ENCODE measurements around the gene ARFGAP1.

ARFGAP1 gene

DNA sequence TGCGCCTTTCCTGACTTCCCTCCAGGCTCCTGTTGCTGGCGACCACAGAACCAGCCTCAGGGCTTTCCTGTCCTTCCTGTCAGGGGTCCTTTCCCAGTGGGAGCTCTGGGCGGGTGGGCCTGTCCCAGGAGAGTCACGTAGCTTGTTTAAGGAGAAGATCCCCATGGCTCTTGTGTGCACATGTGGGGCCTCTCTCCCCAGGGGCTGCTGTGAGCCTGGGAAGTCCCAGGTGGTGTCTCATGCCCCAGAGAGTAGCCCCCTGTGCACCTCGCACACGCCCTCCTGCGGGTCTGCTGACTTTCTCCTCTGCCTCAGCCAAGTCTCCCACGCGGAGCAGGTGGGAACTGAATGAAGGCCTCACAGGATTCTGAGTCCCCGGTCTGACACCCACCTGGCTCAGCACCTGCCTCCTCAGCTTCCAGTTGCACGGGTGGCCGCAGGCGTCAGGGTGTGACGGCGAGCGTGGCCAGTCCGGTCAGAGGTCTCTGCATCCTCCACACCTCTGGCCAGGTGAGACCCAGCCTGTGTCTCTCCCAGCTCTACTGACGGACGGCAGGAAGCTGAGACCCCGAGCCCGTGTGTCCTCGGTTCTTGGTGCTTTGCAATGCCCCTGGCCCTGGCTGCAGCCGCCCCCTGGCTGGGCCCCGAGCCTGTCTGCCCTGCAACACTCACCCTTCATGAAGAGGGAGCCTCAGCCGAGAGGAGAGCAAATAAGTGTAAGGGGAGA, 12.7 kb upstream of the ARFGAP1 start:
- DNase-seq (ENCODE audit: low read depth in 1 of 2, low spot score in 1 of 2): no peak

DNA sequence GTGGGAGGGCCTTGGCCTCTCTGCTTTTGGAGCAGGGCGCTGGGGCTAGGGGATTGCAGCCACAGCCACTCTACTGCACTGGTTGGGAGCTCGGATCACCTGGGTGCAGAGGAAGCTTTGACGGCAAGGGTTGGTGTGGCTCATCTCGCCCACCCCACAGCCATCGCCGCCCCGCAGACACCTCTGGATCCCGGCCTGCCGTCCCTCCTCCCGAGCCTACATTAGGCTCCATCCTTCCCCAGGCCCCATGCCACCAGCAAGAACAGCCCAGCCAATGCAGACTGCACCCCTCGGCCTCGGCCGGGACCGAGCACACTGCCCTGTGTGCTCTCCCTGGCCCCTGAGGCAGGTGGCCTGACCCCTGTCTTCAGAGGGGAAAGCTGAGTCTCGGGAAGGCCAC, 12.1 kb upstream of the ARFGAP1 start:
- DNase-seq (ENCODE audit: low read depth in 1 of 2, low spot score in 1 of 2): no peak

DNA sequence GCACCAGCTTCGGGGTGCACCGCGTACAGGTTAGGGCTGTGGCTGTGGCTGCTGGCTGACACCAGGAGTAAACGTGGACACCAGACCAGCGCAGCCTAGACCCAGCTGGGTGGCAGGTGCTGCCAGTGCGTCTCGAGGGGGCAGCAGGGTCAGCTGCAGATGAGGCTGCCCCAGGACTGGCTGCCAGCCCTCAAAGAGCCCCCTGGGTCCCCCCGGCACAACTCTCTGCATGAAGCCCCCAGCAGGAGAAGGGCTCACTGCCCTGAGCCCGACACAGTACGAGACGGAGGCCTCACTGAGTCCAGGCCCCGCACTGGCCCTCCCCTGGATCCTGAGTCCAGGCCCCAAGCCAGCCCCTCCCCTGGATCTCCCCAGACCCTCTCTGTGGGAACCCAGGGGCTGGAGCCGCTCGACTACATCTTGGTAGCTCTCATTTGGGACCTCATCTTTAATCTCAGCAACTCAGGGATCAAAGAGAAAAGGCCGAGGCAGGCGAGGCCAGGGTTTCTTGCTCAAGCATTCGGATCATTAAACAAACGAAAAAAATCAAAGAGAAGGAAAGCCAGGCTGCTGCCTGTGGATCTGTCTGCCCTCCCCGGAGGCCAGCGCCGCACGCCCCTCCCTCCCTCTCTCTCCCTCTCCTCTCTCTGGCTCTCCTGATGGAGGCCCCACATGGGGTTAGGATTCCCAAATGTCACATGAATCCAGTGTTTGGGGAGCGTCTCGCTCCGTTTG, 11.4 kb upstream of the ARFGAP1 start:
- DNase-seq (ENCODE audit: low read depth in 1 of 2, low spot score in 1 of 2): no peak

DNA sequence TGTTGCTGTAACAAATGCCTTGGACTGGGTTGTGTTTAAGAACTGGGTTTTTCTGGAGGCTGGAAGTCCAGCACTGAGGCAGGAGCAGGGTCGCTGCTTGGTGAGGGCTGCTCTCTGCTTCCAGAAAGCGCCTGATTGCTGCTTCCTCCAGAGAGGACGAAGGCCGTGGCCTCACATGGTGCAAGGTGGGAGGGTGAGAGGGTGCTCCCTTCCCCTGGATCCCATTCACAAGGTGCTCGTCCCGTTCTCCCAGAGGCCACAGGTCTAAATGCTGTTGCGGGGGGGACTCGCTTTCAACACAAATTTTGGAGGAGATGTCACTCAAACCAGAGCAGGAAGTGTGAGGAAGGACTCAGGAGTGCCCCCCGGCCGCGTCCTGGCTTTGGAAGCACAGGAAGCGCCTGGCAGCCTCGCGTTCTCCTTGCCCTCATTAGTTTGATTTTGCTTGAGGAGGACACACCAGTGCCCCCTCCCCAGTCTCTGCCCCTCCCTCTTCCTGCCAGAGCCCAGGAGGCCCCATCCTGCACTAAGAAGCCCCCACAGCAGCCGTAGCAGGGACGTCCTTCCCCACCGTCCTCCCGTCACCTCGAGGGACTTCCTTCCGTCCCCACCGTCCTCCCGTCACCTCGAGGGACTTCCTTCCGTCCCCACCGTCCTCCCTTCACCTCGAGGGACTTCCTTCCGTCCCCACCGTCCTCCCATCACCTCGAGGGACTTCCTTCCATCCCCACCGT, 10.7 kb upstream of the ARFGAP1 start:
- no peak for DNase-seq (ENCODE audit: low read depth in 1 of 2, low spot score in 1 of 2)

DNA sequence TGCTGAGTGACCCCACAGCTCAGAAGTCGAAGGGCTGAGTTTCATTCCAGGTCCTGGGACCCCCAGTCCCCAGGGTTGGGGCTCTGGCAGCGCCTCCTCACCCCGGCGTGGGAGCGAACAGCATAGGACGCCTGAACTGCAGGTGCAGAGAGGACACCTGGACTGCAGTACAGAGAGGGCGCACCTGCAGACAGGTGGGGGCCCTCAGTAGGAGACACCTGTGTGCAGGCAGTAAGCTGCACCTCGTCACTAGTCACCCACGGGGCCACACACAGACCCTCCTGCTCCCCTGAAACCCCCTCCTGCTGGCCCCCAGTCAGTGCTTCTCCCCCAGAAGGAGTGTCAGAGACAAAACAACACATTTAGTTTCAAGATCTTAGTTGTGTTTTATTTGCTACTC, 9.8 kb upstream of the ARFGAP1 start:
- DNase-seq (ENCODE audit: low read depth in 1 of 2, low spot score in 1 of 2): no peak

DNA sequence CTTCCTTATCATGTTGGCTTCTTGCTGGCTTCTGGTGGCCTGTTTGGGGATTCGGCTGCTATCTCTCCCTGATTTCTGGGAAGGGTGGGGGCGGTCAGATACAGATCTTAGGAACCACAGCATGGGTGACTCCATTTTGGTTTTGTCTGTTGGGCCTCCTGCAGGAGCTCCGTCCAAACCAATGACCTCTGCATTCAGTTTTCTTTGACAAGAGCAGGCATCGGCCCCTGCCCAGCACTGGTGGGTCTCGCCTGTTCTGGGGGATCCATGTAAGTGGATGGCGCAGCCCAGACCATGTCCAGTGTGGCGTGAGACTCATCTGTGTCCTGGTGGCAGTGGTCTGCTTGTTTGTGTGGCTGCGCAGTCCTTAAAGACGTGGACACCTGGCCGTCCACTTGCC, 8.6 kb upstream of the ARFGAP1 start:
- DNase-seq (ENCODE audit: low read depth in 1 of 2, low spot score in 1 of 2): no peak

DNA sequence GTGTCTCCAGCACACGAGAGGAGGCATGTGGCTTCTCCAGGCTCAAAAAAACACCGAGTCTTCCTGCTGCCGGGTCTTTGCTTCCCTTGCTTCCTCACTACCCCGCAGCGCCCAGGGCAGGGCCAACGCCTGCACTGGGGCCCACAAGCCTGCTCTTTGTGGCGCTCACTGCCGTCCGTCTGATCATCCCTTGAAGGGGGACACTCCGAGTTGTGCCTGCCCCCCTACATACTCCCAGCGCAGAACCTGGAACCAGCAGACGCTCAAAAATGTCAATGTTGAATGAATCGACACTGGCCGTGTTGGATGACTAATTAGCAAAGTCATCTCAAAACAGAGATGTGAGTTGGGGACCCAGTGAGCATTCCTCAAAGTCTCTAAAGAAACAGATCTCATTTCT, 8.1 kb upstream of the ARFGAP1 start:
- DNase-seq (ENCODE audit: low read depth in 1 of 2, low spot score in 1 of 2): no peak

DNA sequence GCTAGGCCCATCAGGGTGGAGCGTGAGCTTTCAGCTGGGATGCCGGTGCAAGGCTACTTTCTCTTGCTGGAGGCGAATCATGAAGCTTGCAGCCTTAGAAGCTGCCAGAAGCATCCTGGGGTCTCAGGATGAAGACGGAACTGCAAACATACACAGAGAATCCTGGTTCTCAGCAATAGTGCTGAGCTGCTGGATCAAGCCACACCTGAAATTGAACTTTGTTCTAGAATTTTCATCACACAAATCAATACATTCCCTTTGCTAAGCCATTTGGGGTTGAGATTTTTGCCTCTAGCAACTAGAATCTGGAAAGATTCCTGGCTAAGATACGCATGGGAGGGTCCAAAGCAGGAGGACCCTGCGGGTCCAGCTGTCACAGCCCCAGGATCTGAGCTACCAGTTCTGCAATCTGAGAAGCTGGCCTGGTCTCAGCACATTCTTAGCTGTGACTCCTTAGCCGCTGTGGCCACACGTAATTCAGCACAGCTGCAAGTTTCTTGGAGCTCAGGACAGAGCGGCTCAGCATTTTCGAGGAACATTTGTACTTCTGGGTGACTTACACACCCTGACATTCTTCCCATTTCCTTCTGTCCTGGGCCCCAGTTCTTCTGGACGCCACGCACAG, 6.6 kb upstream of the ARFGAP1 start:
- DNase-seq (ENCODE audit: low read depth in 1 of 2, low spot score in 1 of 2): no peak

DNA sequence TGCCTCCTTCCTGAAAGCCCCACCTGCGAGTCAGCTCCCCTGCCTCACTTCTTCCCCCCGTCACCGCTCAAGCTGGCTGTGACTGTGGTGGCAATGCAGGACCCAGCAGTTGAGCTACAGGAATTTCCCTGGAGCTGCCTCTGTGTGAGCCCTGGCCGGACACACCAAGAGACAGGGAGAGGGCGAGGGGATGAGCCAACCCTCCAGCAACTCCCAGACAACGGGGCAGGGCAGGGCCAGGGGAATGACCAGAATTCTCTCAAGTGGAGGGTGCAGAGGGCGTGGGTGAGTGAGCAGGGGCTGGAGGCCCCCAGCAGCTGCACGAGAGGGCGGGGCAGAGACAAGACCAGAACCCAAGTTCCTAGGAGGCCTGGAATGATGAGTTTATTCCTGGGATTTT, 4.9 kb upstream of the ARFGAP1 start:
- DNase-seq (ENCODE audit: low read depth in 1 of 2, low spot score in 1 of 2): no peak

DNA sequence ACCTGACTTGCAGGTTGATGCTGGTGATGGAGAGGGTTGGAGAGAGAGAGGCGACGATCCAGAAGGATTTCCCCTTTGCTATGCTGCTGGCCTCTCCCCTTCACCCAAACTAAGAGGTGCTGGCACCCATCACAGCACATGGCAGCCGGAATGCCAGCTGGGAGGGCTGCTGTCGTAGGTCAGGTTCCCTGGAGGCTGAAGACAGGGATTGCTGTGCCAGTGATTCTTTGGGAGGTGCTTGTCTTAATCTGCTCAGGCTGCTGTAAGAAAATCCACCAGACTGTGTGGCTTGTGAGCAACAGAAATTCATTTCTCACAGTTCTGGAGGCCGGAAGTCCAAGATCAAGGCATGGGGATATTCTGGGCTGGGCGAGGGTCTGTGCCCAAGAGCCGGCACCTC, 4.4 kb upstream of the ARFGAP1 start:
- DNase-seq (ENCODE audit: low read depth in 1 of 2, low spot score in 1 of 2): no peak

DNA sequence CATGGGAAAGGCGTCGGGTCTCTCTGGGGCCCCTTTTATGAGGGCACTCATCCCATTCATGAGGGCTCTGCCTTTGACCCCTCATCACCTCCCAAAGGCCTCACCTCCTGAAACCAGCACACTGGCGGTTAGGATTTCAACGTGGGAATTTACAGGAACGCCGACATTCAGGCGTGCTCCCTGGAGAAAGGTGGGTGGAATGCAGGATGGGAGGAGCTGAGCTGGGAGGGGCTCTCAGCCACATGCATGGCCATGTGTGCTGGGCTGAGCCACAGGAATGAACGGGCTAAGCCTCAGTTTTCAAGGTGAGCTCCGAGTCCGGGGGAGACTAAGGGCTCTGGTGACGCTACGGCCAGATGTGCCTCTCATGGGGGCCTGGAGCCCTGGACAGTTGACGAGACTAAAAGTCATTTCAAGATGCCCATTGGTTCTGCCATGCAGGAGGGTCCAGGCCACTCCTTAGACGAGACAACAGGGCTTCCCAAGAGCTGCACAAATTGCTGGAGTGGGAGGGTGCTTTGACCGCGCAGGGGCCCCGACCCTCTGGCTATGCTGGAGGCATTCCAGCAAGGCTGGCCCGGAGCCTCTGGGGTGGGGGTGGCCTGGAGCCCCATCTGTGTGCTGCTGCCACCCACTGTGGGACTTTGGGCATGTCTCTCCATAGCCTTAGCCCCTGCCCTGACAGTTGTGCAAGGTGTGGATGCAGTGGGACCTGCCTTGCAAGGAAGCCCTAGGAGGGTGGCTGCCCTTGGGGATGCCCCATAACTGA, 3.8 kb upstream of the ARFGAP1 start:
- DNase-seq (ENCODE audit: low read depth in 1 of 2, low spot score in 1 of 2): no peak

DNA sequence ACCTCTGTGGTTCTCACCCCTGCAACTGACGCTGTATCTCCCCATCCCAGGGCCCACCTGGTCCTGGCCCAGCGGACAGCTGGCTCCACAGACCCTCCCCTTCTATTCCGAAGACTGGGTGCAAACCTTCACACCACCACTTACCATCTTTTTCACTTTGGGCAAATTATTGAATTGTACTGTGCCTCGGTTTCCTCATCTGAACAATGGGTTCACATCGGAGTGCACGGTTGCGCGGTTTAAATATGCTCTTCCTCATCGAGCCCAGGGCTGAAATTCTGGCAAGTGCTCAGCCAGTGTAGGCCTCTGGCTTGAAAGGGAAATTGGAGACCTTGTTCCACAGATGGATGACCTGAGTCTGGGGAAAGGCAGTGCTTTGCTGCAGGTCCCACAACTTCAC, 2.9 kb upstream of the ARFGAP1 start:
- no peak for DNase-seq (ENCODE audit: low read depth in 1 of 2, low spot score in 1 of 2)

DNA sequence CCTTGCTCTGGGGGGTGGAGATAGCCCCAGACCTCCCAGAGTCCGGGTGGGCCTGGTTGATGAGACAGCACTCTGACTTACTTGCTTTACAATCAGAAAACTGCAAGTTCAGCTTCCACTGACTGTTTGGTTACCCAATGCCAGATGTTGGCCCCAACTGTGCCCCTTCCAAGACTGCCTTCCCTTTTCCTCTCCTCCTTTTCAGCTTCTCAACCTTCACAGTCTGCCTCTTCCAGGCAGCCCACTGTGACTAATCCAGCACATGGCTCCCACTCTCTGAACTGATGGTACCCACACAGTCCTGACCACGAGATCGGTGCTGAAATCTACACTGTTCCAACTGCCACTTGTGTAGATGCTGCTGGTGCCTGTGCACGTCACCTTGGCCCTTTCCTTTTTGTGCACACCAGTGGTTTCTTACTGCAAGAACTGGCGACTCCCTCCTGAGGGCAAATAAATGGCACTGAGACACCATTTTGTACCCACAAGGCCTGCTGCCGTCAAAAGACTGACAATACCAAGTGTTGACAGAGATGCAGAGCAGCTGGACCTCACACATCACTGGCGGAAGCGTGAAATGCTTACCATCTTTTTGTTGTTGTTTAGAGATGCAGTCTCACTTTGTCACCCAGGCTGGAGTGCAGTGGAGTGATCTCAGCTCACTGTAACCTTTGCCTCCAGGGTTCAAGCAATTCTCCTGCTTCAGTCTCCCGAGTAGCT, 1.8 kb upstream of the ARFGAP1 start:
- no peak for DNase-seq (ENCODE audit: low read depth in 1 of 2, low spot score in 1 of 2)

DNA sequence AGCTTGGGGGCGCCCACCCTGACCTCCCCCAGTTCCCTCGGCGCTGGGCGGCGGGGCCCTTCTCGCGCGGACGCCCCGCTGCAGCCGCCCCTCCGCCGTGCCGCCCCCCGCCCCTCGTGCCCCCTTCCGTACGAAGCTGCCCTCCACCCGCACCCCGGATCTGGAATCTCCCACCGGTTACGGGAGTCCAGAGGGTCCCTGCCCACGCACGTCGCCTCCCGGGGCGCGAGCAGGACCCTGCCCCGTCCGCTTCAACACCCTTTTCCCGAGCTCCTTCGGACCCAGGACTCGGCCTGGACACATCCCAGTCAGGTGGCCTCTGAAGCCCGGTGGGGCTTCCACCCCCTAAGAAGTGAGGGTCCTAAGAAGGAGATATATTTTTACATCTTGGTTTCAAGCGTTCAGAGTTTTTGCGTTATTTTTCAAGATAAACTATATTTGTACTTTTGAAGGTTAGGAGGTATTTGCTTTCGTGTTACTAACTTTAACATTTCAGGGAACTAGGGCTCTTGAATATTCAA, 506 bp downstream of the ARFGAP1 start:
- DNase-seq (ENCODE audit: low read depth in 1 of 2, low spot score in 1 of 2): no peak

DNA sequence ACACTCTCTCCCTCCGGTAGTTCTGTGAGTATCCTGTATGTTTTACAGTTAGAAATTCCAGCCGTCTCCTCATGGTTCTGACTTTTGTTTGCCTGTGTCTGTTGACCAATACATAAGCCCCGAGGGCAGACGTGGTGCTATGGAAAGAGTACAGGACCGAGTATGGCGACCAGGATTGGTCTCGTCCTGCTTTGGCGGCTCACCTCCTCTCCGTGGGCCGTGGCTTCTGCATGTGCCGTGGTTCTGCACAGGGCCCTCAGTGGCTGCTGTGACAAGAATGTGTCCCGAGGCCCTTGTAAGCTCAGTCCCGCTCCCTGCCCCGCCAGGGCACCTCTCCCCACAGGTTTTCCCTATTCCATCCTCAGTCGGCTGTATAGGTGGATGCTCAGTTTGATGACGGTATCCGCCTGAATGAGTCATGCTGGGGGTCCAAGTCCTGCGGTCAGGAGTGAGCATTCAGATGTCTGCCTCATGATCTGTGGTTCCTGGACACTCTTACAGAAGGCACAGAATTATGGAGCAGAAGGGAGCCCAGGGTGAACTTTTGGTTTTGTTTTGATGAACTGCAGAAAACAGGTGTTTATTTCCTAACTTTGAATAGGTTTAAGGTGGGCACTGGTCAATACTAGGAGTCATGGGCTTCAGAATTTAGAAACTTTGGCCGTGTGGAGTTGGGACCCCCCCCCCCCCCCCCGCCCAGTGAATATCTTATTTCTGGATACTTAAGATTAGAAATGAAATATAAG, 1.2 kb downstream of the ARFGAP1 start:
- DNase-seq (ENCODE audit: low read depth in 1 of 2, low spot score in 1 of 2): no peak

DNA sequence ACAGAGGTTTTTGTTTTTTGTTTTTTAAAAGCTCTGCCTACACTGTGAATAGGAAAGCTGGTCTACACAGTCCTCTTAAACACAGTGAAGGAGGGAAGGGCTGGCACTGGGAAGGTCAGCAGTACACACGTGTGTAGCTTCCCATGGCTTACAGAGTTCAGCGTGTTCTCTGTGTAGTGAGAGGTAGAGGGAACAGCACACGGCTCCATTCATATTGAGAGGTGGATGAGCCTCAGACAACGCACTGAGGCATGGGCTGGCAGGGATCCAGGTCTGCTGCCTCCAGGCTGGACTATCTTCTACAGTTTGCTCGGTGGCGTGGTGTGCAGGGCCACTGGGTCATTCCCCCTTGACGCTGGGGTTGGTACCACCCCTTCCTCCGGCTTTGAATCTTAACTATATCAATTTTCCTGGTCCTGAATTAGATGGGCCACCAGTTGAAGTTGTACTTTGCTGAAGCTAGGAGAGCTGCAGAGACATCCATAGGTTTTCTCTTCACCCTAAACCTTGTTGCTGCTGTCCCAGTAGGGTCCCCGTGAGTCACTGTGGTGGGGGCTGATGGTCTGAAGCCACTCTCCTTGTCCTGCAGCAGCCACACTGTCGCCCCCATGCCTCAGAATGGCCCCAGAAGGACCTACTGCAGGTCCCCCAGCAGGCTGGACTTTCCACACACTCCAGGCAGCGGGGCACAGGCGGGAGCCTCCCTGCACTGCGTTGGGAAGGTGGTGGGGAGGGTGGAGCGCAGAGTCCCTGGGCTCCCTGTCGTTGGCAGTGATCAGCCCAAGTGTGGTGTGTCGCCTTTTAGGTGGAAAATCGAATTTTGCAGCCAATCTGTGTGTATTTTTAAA, 2.0 kb downstream of the ARFGAP1 start:
- no peak for DNase-seq (ENCODE audit: low read depth in 1 of 2, low spot score in 1 of 2)

DNA sequence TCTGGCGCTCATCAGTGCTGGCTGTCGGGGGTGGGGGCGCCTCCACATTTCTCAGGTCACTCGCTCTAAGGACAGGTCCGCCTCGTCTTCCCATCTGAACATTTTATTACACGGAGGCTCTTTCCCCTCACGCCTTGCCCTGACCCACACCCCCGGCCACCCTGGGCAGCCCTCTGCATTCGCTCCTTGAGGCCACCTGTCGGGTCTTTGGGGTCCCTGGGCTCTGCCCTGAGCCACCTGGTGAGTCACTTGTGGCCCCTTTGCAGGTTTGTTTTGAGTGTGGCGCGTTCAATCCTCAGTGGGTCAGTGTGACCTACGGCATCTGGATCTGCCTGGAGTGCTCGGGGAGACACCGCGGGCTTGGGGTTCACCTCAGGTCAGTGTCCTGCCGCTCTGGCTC, 3.2 kb downstream of the ARFGAP1 start:
- DNase-seq (ENCODE audit: low read depth in 1 of 2, low spot score in 1 of 2): no peak

DNA sequence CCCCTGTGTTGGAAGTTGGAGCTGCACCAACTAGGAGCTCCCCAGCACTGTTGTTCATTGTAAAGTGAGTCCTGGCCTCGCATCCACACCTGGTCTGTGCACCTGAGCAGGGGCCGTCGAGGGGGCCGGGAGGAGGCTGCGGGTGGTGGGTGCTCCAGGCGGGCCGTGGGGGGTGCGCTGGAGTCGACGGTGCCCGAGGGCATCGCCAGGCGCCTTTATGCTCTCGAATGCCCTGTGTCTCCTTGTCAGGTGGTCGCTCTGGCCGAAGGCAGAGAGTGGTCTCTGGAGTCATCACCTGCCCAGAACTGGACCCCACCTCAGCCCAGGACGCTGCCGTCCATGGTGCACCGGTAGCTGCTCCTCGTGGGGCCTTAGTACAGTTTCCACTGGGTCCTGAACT, 4.3 kb downstream of the ARFGAP1 start:
- DNase-seq (ENCODE audit: low read depth in 1 of 2, low spot score in 1 of 2): no peak

Measured in activated T-helper 1 cell treated with anti-CD3 and anti-CD28 coated beads, Interleukin-2, amount 50 U/mL, for 16 hours (primary cell).